ENCODE results near the gene GRIN2A.

DNA sequence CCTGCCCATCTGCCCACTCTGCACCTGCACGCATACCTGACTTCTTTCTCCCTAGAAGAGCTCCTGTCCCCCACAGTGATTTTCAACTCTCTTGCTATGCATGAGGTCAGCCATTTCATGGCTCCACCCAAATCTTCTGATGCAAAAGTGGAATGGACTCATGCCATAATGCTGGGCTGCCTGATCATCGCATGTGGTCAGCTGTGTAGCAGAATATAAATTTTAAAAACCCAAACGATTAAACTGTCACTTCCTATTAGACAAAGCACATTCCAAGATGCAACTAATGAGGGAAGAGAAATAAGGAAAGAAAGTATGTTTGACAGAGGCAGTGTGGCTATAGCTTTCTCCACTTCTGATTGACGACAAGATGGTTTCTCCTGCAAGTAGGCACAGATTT lies 26.1 kb downstream of the GRIN2A start:
- no peak for TF ChIP-seq RBM39 (IDR thresholded peaks at IDR 0.05; ENCODE audit: low read depth, low read length, poor library complexity, severe bottlenecking)
- TF ChIP-seq NFE2 (CRISPR knock-in tag; IDR thresholded peaks at IDR 0.05), result no peak
- TF ChIP-seq ZNF274 (CRISPR knock-in tag; IDR thresholded peaks at IDR 0.05), result no peak
- TF ChIP-seq YY1 (IDR thresholded peaks at IDR 0.05; ENCODE audit: insufficient read depth, insufficient replicate concordance, low read depth, low read length), result no peak
- no peak for TF ChIP-seq MNT (IDR thresholded peaks at IDR 0.05)
- TF ChIP-seq ZNF850 (CRISPR knock-in tag; conservative IDR thresholded peaks at IDR 0.05), result no peak
- no peak for TF ChIP-seq CTCF (CRISPR knock-in tag; IDR thresholded peaks at IDR 0.05)
- no peak for TF ChIP-seq NCOR1 (IDR thresholded peaks at IDR 0.05; ENCODE audit: borderline replicate concordance, low read length)
- no peak for TF ChIP-seq CSRNP1 (CRISPR knock-in tag; IDR thresholded peaks at IDR 0.05)
- no peak for TF ChIP-seq HOXD1 (CRISPR knock-in tag; IDR thresholded peaks at IDR 0.05)
- no peak for TF ChIP-seq POLR2A (IDR thresholded peaks at IDR 0.05; ENCODE audit: insufficient read depth in 1 of 2, low read depth in 2 of 2, low read length in 2 of 2)

Measured in HepG2 (cell line).